Measurements from ENCODE around the gene RNF31. TPM values are rescaled to one million over a fixed set of nuclear protein-coding genes. Genes with fewer than 3 reads are reported as not detected.

Gene RNF31
- polyA plus RNA-seq, 1 experiment: 12.4 TPM

- H3K27me3 ChIP-seq (ENCODE audit: control insufficient read depth, insufficient read depth, low read length): no peaks in the 10 kb centered on the region
- H3K36me3 ChIP-seq (ENCODE audit: control insufficient read depth, insufficient read depth, low read length): peaks cover 48% of the 10 kb centered on the region
- no peak overlapping the region for H3K4me3 ChIP-seq (ENCODE audit: low read depth, low read length)
- TF ChIP-seq, protein P1, sequence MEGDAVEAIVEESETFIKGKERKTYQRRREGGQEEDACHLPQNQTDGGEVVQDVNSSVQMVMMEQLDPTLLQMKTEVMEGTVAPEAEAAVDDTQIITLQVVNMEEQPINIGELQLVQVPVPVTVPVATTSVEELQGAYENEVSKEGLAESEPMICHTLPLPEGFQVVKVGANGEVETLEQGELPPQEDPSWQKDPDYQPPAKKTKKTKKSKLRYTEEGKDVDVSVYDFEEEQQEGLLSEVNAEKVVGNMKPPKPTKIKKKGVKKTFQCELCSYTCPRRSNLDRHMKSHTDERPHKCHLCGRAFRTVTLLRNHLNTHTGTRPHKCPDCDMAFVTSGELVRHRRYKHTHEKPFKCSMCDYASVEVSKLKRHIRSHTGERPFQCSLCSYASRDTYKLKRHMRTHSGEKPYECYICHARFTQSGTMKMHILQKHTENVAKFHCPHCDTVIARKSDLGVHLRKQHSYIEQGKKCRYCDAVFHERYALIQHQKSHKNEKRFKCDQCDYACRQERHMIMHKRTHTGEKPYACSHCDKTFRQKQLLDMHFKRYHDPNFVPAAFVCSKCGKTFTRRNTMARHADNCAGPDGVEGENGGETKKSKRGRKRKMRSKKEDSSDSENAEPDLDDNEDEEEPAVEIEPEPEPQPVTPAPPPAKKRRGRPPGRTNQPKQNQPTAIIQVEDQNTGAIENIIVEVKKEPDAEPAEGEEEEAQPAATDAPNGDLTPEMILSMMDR (IDR thresholded peaks at IDR 0.05; ENCODE audit: insufficient read depth, low read depth, low read length): no peak
- POLR2A ChIA-PET: interaction anchor here (0.6 to 1.4 kb wide), 2 partner anchors 18 to 619 kb away, joined by 4 to 5 read pairs; partner anchors contain the start of gene IRF9
- CTCF ChIA-PET: interaction anchor here (0.8 to 3.1 kb wide), 8 partner anchors 9 to 130 kb away, joined by 3 to 14 read pairs (median 3); partner anchors contain the start of genes CIDEB, IPO4, IRF9 and PSME2
- no peak for DNase-seq (ENCODE audit: low read depth)
Measured at GRCh38 chr14:24179294-24179960, 32.1 kb downstream of the RNF31 start.

GRCh38 chr14:24179961-24180796 lies 32.9 kb downstream of the RNF31 start:
- TF ChIP-seq, protein P1 (IDR thresholded peaks at IDR 0.05; ENCODE audit: insufficient read depth, low read depth, low read length): no peak
- H3K4me3 ChIP-seq (ENCODE audit: low read depth, low read length): no peak overlapping the region
- ChIA-PET CTCF (interaction anchor here (1.3 to 3.1 kb wide), 6 partner anchors 8 to 128 kb away, joined by 3 to 14 read pairs (median 4); partner anchors contain the start of genes CIDEB, IPO4, IRF9 and TINF2), POLR2A (interaction anchor here (0.6 to 1.4 kb wide), 2 partner anchors 19 to 44 kb away, joined by 3 to 5 read pairs; partner anchors contain the start of gene IRF9)
- H3K27me3 ChIP-seq (ENCODE audit: control insufficient read depth, insufficient read depth, low read length): no peaks in the 10 kb centered on the region
- H3K36me3 ChIP-seq (ENCODE audit: control insufficient read depth, insufficient read depth, low read length): peaks cover 53% of the 10 kb centered on the region
- peak; percentile 84 for DNase-seq (ENCODE audit: low read depth)

- H3K4me3 ChIP-seq (ENCODE audit: low read depth, low read length): no peak overlapping the region
- peaks cover 60% of the 10 kb centered on the region for H3K36me3 ChIP-seq (ENCODE audit: control insufficient read depth, insufficient read depth, low read length)
- H3K27me3 ChIP-seq (ENCODE audit: control insufficient read depth, insufficient read depth, low read length): no peaks in the 10 kb centered on the region
- ChIA-PET CTCF (interaction anchor here (3.1 kb wide), 1 partner anchor 20 kb away, joined by 14 read pairs; the partner anchor contains the start of gene IRF9), POLR2A (interaction anchor here (0.6 kb wide), 1 partner anchor 12 kb away, joined by 3 read pairs; no protein-coding TSS in a partner anchor)
- TF ChIP-seq, protein P1 (IDR thresholded peaks at IDR 0.05; ENCODE audit: insufficient read depth, low read depth, low read length): no peak
- DNase-seq (ENCODE audit: low read depth): no peak
Measured at GRCh38 chr14:24181371-24182077, 34.2 kb downstream of the RNF31 start.

GRCh38 chr14:24182110-24182882 lies 35.0 kb downstream of the RNF31 start:
- POLR2A ChIA-PET: interaction anchor here (0.6 kb wide), 1 partner anchor 12 kb away, joined by 3 read pairs; no protein-coding TSS in a partner anchor
- no peaks in the 10 kb centered on the region for H3K27me3 ChIP-seq (ENCODE audit: control insufficient read depth, insufficient read depth, low read length)
- TF ChIP-seq, protein P1 (IDR thresholded peaks at IDR 0.05; ENCODE audit: insufficient read depth, low read depth, low read length): no peak
- DNase-seq (ENCODE audit: low read depth): no peak
- peaks cover 59% of the 10 kb centered on the region for H3K36me3 ChIP-seq (ENCODE audit: control insufficient read depth, insufficient read depth, low read length)
- no peak overlapping the region for H3K4me3 ChIP-seq (ENCODE audit: low read depth, low read length)
- CTCF ChIA-PET: no interaction called here

Measured in BJ (cell line).